H1 (cell line): Measurements from ENCODE around the gene RNF130. TPM values are rescaled to one million over a fixed set of nuclear protein-coding genes. Genes with fewer than 3 reads are reported as not detected.

Experiments
- CBX8 ChIP-seq: fragments of 300-800, 300-1000 bp; sonication (generic); IDR thresholded peaks from 2 replicates; pipeline ENCODE4 v1.7.1; 2016; ENCODE audit warnings: low read depth, low read length, borderline replicate concordance
- SAP30 ChIP-seq: fragments of 300-600 bp; sonication (generic); IDR thresholded peaks from 2 replicates; pipeline ENCODE4 v1.7.1; 2012; ENCODE audit warnings: low read length, moderate library complexity, mild to moderate bottlenecking, inconsistent platforms; ENCODE audit not compliant: insufficient read depth, insufficient replicate concordance
- SIX5 ChIP-seq: IDR thresholded peaks from 2 replicates; pipeline ENCODE4 v1.6.1; 2011; ENCODE audit warnings: mild to moderate bottlenecking, low read depth, low read length
- TCF12 ChIP-seq: IDR thresholded peaks from 2 replicates; pipeline ENCODE4 v1.6.1; 2011; ENCODE audit warnings: low read depth, mild to moderate bottlenecking, low read length
- polyA plus RNA-seq, 7 experiments: library from polyadenylated mRNA; depleted of rRNA in 3 of 7; stranded (reverse) in 5 of 7; unstranded in 2 of 7; fragments of >200 nt in 5 of 7; fragments of 200-250 nt in 2 of 7; gene quantifications; 1 replicate in 5 of 7; 2 replicates in 1 of 7; 4 replicates in 1 of 7; pipeline versions ENCODE4 v1.2.1 to v1.2.3, GENCODE V29; 2011 to 2013; ENCODE audit warnings: missing spikeins in 2 of 7, mixed read lengths in 2 of 7
- total RNA-seq: library from RNA; stranded (reverse); fragmentation: NEBNext Ultra II Directional; extraction: Animal tissue kit (Norgen Biotek cat#: 25700); gene quantifications from 2 replicates; pipeline ENCODE4 v1.2.1, GENCODE V29; 2021
- TF ChIP-seq, protein P1 (sequence below): IDR thresholded peaks from 2 replicates; pipeline ENCODE4 v1.6.1; 2012; ENCODE audit warnings: inconsistent platforms

The RNF130 gene
- total and polyA plus RNA-seq, 2 of the 8 experiments (the other 6 are each of a cell fraction or from before 2014, with no cell fraction given) = 65.1 to 70.0 TPM

DNA sequence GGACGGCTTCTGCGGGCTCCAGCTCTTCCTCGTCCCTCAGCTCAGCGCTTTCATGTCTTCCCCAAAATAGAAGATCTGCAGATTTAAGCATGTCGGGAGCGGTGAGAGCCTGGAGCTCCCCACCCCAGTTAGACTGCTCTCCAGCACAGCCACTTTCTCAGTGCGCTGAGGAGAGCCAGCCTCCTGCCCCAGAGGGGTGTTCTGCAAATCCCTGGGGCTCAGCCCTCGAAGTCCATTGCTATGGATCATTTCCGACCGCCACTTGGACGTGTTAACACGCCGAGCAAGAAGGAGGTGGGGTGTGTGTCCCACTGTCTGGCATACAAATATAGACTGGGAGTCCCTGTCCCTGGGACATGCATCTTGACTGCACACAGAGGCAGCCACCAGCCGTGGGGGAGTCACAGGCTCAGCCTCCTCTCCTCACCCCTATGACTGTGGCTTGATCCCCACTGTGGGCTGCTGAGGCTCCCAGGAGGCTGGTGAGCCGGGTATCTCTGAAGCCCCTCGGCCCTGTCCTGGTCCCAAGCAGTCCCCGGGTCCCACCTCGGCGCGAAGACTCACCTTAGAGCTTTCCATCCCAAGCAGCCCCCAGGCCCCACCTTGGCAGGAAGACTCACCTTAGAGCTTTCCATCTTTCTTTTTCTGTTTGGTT lies 30.0 kb upstream of the RNF130 start (continued):
- TF ChIP-seq SAP30 (no peak), SIX5 (no peak), TCF12 (no peak), CBX8 (no peak)
- TF ChIP-seq, protein P1, sequence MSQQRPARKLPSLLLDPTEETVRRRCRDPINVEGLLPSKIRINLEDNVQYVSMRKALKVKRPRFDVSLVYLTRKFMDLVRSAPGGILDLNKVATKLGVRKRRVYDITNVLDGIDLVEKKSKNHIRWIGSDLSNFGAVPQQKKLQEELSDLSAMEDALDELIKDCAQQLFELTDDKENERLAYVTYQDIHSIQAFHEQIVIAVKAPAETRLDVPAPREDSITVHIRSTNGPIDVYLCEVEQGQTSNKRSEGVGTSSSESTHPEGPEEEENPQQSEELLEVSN = no peak
